Heart right ventricle (tissue), 16 donors: Measurements from ENCODE around the gene NELFB. TPM values are rescaled to one million over a fixed set of nuclear protein-coding genes. Genes with fewer than 3 reads are reported as not detected.

Experiments used
- ATAC-seq, 8 donors: fragments of 200-7000 bp; cut with Tn5 transposase; one replicate each; pipeline ENCODE4 v1.9.1; 2020; ENCODE audit warnings: mild to moderate bottlenecking in 8 of 8, moderate library complexity in 8 of 8, moderate number of reproducible peaks in 1 of 8
- DNase-seq, 2 donors: peaks; one replicate each; pipeline ENCODE4 v3.0.0-alpha.2; 2020
- H3K27ac ChIP-seq, 10 donors: fragments of 200-600 bp; sonication (generic) in 2 of 10; one replicate each; pipeline versions ENCODE4 v1.5.0 to v1.8.0; 2020 to 2022; ENCODE audit warnings: mild to moderate bottlenecking in 3 of 10
- H3K27me3 ChIP-seq, 7 donors: fragments of 200-600 bp; one replicate each; pipeline ENCODE4 v1.8.0; 2021 to 2022; ENCODE audit warnings: mild to moderate bottlenecking in 2 of 7
- H3K36me3 ChIP-seq, 9 donors: fragments of 200-600 bp; sonication (generic) in 1 of 9; one replicate each; pipeline versions ENCODE4 v1.5.0 to v1.8.0; 2020 to 2022; ENCODE audit warnings: mild to moderate bottlenecking in 2 of 9
- H3K4me1 ChIP-seq, 9 donors: fragments of 200-600 bp; sonication (generic) in 1 of 9; one replicate each; pipeline versions ENCODE4 v1.5.0 to v1.8.0; 2020 to 2022; ENCODE audit warnings: mild to moderate bottlenecking in 4 of 9
- H3K4me3 ChIP-seq, 10 donors: fragments of 200-600 bp; sonication (generic) in 2 of 10; one replicate each; pipeline versions ENCODE4 v1.5.0 to v1.8.0; 2020 to 2022; ENCODE audit warnings: mild to moderate bottlenecking in 7 of 10, moderate library complexity in 2 of 10
- H3K9me3 ChIP-seq, 11 donors: fragments of 200-600 bp in 10 of 11; sonication (generic) in 2 of 11; one replicate each; pipeline versions ENCODE4 v1.5.0 to v1.8.0; 2013 to 2022; ENCODE audit warnings: mild to moderate bottlenecking in 2 of 11, control low read depth in 1 of 11, moderate library complexity in 1 of 11
- WGBS, 2 donors: extraction: QIAGEN DNeasy Blood & Tissue Kit; methylation state at CpG; one replicate each; pipeline ENCODE4 v1.1.7; 2013; ENCODE audit warnings: inconsistent platforms in 1 of 2; 5-methylcytosine and 5-hydroxymethylcytosine counted together
- intact Hi-C, 10 donors: fragments of 100-400 bp; cut with DNase I; formaldehyde crosslinking; loops; one replicate each; pipeline versions ENCODE4 v1.11.1 to v1.14.2; 2022
- polyA plus RNA-seq, 2 donors: library from polyadenylated mRNA; stranded (reverse); fragments of 200-250 nt; gene quantifications; one replicate each; pipeline ENCODE4 v1.2.3, GENCODE V29; 2013
- total RNA-seq, 10 donors: library from RNA; stranded (reverse); fragmentation: NEBNext Ultra II Directional in 3 of 10; extraction: Animal tissue kit (Norgen Biotek cat#: 25700) in 3 of 10; gene quantifications; one replicate each; pipeline versions ENCODE4 v1.2.1 to v1.2.4, GENCODE V29; 2021 to 2023
- TF ChIP-seq, protein P1 (sequence below), 9 donors: fragments of 200-600 bp; sonication (generic) in 2 of 9; IDR thresholded peaks; one replicate each; pipeline versions ENCODE4 v1.5.0 to v1.8.0; 2021 to 2022; ENCODE audit warnings: antibody characterized with exemption in 9 of 9, mild to moderate bottlenecking in 5 of 9, moderate library complexity in 1 of 9
- donor health status: Arrhythmogenic right ventricular cardiomyopathy.
- donor health status: ischemic (EF 13 %, LVEDD 7.1; RV severe dilation, severe dysfunction).
- donor health status: healthy with polysubstance abuse.
- donor health status: DM: no; HTN: yes; CAD: no.
- donor health status: DM: no; HTN: no; CAD: no.
- donor health status: ischemic (EF 25% LVEDD 6.9; RV normal size, moderate dysfunction).
- donor health status: ischemic (EF 25% LVEDD 5.7; RV mildly dilated, moderate dysfunction).
- donor health status: healthy.
- donor health status: DM: yes; HTN: yes; CAD: no.
- donor health status: Ischemic cardiomyopathy.
- donor health status: ischemic (EF 35%, LVEDD 5.7; RV mildly dilated, moderate dysfunction).
- donor health status: nonischemic (EF 11% LVEDD 7.7; RV severe dilation, severe dysfunction).
- donor health status: DM: yes; HTN: yes; CAD: no.
- donor health status: PGD.
- donor health status: ischemic (EF 29% LVEDD 5.4; RV normal size, mild dysfunction).
- donor health status: nonischemic (EF 23%, LVEDD 6.1; RV moderate dilation, normal function).

Gene NELFB
- total and polyA plus RNA-seq, 12 donors = 31.5 to 52.9 (median 39.2) TPM

DNA sequence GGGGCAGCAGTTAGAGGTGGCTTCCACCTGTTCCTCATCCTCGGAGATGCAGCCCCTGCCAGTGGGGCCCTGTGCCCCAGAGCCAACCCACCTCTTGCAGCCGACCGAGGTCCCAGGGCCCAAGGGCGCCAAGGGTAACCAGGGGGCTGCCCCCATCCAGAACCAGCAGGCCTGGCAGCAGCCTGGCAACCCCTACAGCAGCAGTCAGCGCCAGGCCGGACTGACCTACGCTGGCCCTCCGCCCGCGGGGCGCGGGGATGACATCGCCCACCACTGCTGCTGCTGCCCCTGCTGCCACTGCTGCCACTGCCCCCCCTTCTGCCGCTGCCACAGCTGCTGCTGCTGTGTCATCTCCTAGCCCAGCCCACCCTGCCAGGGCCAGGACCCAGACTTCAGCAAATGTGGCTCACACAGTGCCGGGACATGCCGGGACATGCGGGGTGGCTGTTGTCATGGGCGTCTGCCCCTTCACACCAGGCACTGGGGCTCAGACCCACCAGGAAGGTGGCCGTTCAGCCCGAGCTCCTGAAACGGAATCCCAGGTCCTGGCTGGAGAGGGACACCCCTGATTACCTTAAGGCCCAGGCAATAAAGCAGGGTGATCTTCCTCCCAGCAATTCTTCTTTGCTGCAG lies 29.3 kb upstream of the NELFB start:
- TF ChIP-seq, protein P1, sequence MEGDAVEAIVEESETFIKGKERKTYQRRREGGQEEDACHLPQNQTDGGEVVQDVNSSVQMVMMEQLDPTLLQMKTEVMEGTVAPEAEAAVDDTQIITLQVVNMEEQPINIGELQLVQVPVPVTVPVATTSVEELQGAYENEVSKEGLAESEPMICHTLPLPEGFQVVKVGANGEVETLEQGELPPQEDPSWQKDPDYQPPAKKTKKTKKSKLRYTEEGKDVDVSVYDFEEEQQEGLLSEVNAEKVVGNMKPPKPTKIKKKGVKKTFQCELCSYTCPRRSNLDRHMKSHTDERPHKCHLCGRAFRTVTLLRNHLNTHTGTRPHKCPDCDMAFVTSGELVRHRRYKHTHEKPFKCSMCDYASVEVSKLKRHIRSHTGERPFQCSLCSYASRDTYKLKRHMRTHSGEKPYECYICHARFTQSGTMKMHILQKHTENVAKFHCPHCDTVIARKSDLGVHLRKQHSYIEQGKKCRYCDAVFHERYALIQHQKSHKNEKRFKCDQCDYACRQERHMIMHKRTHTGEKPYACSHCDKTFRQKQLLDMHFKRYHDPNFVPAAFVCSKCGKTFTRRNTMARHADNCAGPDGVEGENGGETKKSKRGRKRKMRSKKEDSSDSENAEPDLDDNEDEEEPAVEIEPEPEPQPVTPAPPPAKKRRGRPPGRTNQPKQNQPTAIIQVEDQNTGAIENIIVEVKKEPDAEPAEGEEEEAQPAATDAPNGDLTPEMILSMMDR (IDR thresholded peaks at IDR 0.05) = no peak
- Histone ChIP-seq H3K27me3 (peaks cover 7 to 33% (median 29%) of the 10 kb centered on the region in 7 donors), H3K27ac (no peak overlapping the region), H3K9me3 (no peaks in the 10 kb centered on the region), H3K4me3 (no peak overlapping the region), H3K4me1 (peaks cover 7 to 32% (median 24%) of the 10 kb centered on the region in 9 donors), H3K36me3 (no peaks in the 10 kb centered on the region)
- 76 to 84% methylated on average over 21 of the region's 21 CpGs for WGBS, 2 donors
- intact Hi-C loops = loop anchor here in 8 of 10 donors (2.0 to 5.0 kb wide), 8 partner anchors 34 to 109 kb away; partner anchors contain the start of genes ANAPC2 (in 2 of the 8) and SSNA1 (in 2 of the 8)
- DNase-seq (no peak), ATAC-seq (no peak)

DNA sequence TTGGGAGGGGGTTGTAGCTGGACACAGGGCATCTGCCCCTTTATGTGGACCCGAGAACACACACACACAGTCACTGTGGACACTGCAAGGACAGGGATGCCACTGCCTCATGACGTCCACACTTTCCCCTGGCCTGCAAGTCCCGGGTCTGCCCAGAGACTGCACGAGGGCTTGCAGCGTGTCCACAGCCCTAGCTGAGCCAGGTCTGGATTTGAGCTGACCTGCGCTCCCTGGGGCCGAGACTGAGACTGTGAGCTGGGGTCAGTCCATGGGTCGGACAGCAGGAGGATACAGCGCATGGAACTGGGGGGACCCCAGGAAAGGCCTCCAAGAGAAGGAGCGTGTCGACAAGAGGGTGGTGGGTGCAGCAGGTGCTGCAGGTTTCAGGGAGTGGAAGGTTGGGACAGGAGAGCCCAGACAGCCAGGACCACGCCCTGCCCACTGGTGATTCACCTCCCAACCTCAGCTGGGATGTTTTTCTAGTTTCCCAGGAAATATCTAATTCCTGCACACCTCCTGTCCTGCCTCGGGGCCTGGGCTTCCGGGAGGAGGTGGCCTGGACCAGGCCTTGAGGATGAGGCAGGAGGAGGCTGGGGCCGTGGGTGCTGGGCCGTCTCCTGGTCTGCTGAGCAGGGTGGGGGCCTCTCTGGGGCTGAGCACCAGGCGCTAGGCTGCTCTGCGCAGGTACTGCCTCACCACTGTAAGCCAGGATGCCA lies 28.6 kb upstream of the NELFB start:
- H3K27me3 ChIP-seq = peaks cover 9 to 36% (median 35%) of the 10 kb centered on the region in 7 donors
- H3K27ac ChIP-seq = no peak overlapping the region
- no peak overlapping the region for H3K4me3 ChIP-seq
- intact Hi-C loops = loop anchor here in 8 of 10 donors (1.0 to 5.0 kb wide), 8 partner anchors 34 to 110 kb away; partner anchors contain the start of genes ANAPC2 (in 1 of the 8) and SSNA1 (in 1 of the 8)
- ATAC-seq (no peak), DNase-seq (no peak)
- 74 to 78% methylated on average over 18 of the region's 18 CpGs for WGBS, 2 donors
- no peaks in the 10 kb centered on the region for H3K36me3 ChIP-seq
- TF ChIP-seq, protein P1 (IDR thresholded peaks at IDR 0.05) = no peak
- no peaks in the 10 kb centered on the region for H3K9me3 ChIP-seq
- peaks cover 7 to 27% (median 21%) of the 10 kb centered on the region in 9 donors for H3K4me1 ChIP-seq

DNA sequence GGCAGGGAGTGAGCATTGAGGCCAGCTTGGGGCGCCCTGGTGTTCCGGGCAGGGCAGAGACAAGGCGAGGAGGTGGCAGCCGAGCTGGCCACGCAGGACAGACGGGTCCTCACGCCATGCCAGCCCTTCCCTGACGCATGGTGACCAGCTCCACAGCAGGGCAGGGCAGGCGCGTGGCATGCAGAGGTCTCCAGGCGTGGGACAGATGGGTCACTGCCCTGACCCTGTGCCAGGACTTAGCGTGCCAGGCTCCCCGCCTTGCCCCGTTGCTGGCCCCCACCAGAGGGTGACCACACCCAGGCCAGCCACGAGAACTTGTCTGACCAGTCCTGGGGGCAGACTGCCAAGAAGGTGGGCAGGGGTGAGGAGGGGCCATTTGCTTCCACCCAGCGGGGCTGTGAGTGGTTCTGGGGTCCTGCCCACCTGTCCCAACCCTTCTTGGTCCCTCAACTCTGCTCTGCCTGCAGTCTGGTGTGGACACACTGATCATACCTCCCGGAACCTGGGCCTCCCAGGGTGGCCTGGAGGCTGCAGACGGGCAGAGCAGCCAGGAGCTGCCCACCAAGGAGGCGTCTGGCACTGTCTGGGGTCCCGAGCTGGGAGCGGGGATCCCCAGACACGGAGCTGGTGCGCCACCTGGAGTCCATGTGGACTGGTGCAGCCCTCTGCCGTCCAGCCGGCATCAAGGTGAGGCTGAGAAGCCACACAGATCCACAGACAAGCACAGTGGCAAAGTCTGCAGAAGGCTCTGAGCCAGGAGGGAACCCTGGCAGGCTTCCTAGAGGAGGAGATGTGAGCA lies 27.9 kb upstream of the NELFB start, which contains the start of gene RNF224:
Gene RNF224, plus strand, starts transcription at position 449 of the 799 bp plus-strand sequence. CDS start 834 bp downstream, outside the sequence.
- intact Hi-C loops = loop anchor here in 8 of 10 donors (1.0 to 5.0 kb wide), 8 partner anchors 35 to 110 kb away; partner anchors contain the start of genes ANAPC2 (in 1 of the 8) and SSNA1 (in 1 of the 8)
- peak; percentile 65 to 78 for DNase-seq
- Histone ChIP-seq H3K4me3 (no peak within 1 kb of the TSS), H3K4me1 (peaks cover 7 to 24% (median 18%) of the 10 kb centered on the region in 9 donors), H3K27me3 (peaks cover 16 to 44% (median 43%) of the 10 kb centered on the region in 7 donors), H3K36me3 (no peaks in the 10 kb centered on the region), H3K27ac (no peak within 1 kb of the TSS), H3K9me3 (no peaks in the 10 kb centered on the region)
- 41% methylated on average over 25 of the region's 25 CpGs for WGBS, 2 donors
- TF ChIP-seq, protein P1 (IDR thresholded peaks at IDR 0.05) = peak; percentile 76 to 93 (median 88)
- peak in 5 of 8 donors; percentile 12 to 34 (median 25) for ATAC-seq
